HG02840 (cell line): ENCODE measurements around the gene PLD3.
"Not testable (repeated sequence)": the region's sequence is repeated elsewhere in the genome, so short reads cannot be mapped to it uniquely, and the experiment has no call there.

Experiments used
- ATAC-seq: cut with Tn5 transposase; IDR thresholded peaks from one replicate; pipeline ENCODE4 v1.9.1; 2021; ENCODE audit warnings: mild to moderate bottlenecking, moderate library complexity, moderate number of reproducible peaks; ENCODE audit not compliant: unreplicated experiment, low FRiP score

PLD3 gene

DNA sequence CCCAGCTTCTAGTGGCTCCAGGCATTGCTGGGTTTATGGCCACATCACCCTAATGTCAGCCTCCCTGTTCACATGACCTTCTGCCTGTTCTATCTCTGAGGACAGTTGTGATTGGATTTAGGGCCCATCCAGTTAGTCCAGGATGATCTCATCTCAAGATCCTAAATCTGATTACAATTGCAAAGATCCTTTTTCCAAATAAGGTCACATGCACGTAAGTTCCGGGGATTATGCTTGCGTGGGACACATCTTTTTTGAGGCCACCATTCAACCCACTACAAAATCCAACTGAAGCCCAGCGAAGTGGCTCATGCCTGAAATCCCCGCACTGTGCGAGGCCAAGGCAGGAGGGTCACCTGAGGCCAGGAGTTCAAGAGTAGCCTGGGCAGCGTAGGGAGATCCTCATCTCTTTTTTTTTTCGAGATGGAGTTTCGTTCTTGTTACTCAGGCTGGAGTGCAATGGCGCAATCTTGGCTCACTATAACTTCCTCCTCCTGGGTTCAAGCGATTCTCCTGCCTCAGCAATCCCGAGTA is 12.3 kb downstream of the PLD3 start:
- ATAC-seq: no peak

- ATAC-seq: no peak
Observed at GRCh38 chr19:40362160-40362559, 13.7 kb downstream of the PLD3 start.

DNA sequence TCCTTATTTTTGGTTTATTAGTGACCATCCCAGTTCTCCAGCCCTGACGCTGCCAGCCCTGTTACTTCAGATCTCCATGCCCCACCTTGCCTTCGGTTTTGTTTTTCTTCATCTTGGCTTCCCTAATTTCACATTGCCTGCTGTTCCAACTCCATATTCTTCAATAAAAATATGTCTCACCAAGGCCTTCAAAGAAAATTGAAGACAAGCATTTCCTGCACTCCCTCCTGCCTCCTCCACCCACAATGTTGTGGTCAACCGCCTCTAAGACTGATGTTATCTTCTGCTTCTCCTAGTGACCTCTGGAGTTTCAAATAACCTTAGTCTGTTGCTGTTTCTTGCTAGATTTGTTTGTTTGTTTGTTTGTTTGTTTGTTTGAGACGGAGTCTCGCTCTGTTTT is 14.6 kb downstream of the PLD3 start:
- ATAC-seq: no peak

DNA sequence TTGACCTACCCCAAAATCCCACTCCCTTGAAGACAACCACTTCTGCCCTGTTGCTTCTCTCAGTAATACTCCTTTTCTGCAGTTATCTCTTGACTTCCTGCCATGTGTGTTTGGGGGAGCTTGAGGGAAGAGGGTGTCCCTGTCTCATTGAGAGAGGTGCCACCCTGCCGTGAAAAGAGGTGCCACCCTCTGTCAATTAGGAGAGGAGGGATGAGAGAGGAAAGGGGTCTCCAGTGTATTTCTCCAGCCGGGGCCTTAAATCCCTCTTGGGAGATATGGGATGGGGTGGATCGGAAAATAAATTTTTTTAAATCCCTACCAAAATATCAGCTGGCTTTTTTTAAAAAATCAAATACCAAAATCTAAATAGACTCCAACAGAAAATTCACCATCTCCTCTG is 16.5 kb downstream of the PLD3 start:
- ATAC-seq: no peak

DNA sequence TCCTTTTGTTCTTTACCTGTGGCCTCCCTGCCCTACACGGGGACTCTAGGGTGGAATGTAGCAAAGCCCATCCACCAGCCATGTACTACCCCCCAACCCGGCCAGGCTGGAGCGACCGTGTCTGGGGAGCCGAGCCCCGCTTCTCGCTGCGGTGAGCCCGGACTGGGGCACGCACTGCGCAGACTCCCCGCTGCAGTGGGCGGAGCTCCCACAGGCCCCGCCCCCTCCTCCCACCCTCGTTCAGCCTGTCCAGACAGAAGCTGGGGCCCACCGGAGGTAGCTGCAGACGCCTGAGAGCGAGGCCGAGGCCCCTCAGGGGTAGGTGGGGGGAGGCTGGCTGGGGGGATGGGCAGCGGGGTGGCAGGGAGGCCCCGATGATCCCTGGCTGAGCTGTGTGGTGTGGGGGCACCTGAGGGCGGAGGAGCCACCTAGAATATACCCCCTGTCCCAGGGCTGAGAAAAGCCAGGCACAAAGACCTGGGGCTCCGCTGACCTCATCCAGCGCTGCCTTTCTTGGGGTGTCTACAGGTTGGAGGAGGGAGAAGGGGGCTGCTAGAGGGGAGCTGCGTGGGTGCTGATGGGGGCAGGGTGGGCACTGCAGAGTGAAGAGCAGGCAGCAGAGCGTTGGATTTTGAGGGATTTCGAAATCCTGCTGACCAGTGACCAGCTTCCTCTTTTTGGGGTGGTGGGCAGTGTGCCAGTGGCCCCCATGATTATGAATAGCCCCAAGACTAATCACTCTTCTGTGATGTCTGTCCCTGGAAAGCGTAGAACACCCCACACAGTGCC is 17.3 kb downstream of the PLD3 start:
- no peak for ATAC-seq

GRCh38 chr19:40366697-40367561 is 18.4 kb downstream of the PLD3 start:
- ATAC-seq: no peak

DNA sequence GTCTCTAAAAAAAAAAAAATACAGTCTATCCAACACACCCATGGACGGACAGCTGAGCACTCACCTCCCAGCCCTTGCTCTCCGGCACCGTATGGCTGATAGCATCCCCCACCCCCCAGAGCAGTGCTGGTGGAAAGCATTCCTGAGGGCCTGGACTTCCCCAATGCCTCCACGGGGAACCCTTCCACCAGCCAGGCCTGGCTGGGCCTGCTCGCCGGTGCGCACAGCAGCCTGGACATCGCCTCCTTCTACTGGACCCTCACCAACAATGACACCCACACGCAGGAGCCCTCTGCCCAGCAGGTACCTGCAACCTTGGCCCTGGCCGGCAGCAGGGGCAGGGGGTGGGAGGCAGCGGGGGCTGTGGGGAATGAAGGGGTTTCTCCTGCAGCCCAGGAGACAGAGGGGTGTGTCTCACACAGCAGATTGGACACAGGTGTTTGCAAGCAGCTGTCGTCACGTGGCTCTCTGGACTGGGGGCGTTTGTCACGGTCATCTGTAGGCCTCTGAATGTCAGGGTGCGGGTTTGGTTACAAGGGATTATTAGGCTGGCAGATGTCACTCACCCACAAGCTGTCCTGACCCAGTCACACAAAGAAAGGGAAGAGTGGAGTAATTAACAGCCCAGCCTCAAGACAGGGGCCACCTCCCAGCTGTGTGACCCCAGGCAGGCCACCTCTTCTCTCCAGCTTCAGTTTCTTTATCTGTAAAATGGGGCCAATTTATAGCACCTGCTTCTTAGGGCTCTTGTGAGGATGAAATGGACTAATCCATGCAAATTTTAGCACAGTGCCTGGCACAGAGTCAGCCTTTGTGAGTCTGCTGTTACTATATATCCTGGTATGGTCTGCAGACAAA is 19.3 kb downstream of the PLD3 start:
- ATAC-seq: no peak

- no peak for ATAC-seq
Observed at GRCh38 chr19:40369797-40370196, 21.3 kb downstream of the PLD3 start.

DNA sequence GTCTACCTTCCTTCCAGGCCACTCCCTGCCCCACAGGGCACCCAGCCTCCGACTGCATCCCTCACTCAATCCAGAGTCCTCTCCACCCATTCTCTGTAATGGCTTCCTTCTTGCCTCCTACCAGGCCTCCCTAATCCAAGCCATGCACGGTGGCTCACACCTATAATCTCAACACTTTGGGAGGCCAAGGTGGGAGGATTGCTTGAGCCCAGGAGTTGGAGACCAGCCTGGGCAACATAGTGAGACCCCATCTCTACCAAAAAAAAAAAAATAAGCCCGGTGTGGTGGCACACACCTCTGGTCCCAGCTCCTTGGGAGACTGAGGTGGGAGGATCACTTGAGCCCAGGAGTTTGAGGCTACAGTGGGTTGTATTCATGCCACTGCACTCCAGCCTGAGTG is 21.8 kb downstream of the PLD3 start:
- not testable (repeated sequence) for ATAC-seq

GRCh38 chr19:40370997-40371801 is 22.7 kb downstream of the PLD3 start:
- ATAC-seq: no peak

DNA sequence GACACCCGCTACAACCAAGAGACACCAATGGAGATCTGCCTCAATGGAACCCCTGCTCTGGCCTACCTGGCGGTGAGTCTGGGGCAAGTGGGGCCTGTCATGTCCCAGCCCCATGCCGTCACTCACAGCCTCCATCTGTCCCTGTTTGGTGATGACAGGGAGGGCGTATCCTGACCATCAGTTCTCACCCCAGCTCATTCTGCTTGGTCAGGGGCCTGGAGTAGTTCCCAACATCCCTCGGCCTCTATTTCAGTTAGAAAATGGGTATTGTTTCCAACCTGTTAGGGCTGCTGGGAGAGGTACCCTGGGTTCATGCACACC is 23.3 kb downstream of the PLD3 start:
- no peak for ATAC-seq

GRCh38 chr19:40374084-40374483 is 25.6 kb downstream of the PLD3 start:
- no peak for ATAC-seq

DNA sequence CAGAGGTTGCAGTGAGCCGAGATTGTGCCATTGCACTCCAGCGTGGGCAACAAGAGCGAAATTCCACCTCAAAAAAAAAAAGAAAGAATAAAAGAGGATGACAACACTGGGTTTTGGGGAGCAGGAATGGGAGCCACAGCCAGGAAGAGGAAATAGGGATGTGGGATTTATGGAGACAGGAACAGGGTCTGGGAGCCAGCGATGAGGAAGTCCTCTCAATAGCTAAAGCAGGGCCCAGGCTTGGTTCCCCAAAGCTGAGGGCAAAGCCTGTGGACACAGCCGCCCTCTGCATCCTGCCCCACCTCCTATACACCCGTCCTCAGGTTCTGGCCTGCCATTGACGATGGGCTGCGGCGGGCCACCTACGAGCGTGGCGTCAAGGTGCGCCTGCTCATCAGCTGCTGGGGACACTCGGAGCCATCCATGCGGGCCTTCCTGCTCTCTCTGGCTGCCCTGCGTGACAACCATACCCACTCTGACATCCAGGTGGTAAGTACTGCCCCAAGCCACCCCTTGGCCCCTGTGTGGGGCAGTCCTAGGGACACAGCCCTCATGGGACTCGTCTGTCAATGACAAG is 27.9 kb downstream of the PLD3 start:
- no peak for ATAC-seq

GRCh38 chr19:40377876-40378385 is 29.4 kb downstream of the PLD3 start:
- ATAC-seq: no peak

DNA sequence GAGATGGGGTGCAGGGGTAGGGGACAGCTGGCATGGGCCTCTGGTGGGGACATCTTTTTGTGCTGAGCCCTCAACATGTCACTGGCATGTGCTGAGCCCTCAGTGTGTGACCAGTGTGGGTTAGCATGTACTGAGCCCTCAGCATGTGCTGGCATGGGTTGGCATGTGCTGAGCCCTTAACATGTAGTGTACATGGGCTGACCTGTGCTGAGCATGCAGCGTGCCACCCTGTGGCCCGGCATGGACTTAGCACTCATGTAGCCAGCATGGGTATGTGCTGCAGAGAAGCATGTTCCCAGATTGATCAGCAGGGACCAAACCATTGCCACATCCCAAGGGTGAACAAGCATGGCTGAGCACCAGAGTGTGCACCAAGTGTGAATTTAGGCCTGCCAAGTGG is 30.0 kb downstream of the PLD3 start:
- no peak for ATAC-seq

DNA sequence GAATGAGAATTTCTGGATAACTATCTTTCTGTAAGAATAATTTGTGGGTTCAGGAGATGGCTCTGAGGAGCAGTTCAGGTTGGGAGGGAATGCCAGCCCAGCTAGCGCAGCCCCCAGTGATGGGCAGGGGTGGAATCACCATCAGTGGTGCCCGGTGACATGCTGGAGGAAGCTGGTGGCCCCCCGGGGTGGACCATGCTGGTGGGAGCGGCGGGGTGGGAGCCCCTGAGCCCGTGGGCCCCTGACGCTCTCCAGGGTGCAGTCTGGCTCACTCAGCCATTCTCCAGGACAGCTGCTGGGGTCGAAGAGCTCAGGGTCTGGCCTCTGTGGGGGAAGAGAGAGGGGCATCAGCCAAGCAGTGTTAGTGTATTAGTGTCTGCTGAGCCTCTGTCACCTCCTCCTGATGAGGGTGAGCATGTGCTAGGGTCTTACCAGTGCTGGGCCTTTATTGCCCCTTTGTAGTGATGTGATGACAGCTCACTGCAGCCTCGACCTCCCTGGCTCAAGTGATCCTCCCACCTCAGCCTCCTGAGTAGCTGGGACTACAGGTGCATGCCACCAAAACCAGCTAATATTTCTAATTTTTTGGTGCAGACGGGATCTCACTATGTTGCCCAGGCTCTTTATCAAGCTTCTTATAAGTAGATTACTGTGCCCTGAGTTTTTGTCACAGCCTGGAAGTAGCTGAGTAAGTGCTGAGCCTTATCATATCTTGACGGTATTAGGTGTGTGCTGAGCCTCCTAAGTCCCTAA is 31.1 kb downstream of the PLD3 start:
- no peak for ATAC-seq

DNA sequence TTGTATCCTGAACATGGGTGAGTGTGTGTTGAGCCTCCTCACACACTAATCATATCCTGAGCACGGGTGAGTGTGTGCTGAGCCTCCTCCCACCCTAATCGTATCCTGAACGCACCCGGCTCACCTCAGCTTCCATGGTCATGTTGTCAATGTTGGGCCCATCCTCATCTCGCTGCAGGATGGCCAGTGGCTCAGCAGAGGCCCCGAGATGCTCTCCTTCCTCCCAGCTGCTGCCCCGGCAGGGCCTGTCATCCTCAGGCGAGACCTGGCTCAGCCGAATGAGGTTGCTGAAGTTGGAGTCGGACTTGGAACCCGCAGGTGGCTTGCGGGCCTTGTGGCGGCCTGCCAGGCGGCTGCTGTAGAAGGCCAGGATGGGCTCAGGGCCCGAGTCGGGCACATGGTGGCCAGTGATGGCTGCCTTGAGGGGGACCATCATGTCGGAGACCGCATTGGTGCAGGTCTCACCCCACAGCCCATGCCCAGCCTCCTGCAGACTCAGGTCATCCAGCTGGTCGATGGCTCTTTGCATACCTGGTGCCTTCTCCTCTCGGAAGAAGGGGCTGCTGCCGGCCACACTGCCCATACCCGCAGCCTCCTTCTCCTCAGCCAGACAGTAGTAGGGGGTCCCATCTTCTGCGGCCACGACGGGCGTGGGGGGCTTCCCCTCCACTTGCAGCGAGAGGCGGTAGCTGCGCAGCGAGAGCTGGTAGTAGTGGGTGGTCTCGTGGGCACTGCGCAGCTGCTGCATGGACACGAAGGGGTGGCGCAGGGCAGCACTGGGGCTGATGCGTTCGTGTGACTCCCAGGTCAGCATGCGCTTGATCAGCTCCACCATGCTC is 31.9 kb downstream of the PLD3 start:
- no peak for ATAC-seq

- no peak for ATAC-seq
Observed at GRCh38 chr19:40381321-40381720, 32.8 kb downstream of the PLD3 start.
